Suprapubic skin (tissue), 4 donors: ENCODE measurements around the gene SH3BP5. TPM values are rescaled to one million over a fixed set of nuclear protein-coding genes. Genes with fewer than 3 reads are reported as not detected.

ENCODE experiments used
- DNase-seq, 2 donors: peaks; one replicate each; pipeline ENCODE4 v3.0.0-alpha.2; 2019; ENCODE audit warnings: low spot score in 2 of 2
- H3K27ac ChIP-seq: fragments of 200-600 bp; sonication (generic); one replicate; pipeline ENCODE4 v1.5.1; 2019
- H3K27me3 ChIP-seq: fragments of 200-600 bp; sonication (generic); one replicate; pipeline ENCODE4 v1.5.1; 2019
- H3K36me3 ChIP-seq: fragments of 200-600 bp; sonication (generic); one replicate; pipeline ENCODE4 v1.5.1; 2019
- H3K4me1 ChIP-seq: fragments of 200-600 bp; sonication (generic); one replicate; pipeline ENCODE4 v1.5.1; 2019
- H3K4me3 ChIP-seq: fragments of 200-600 bp; sonication (generic); one replicate; pipeline ENCODE4 v1.5.1; 2019; ENCODE audit warnings: mild to moderate bottlenecking
- H3K9me3 ChIP-seq: fragments of 200-600 bp; sonication (generic); one replicate; pipeline ENCODE4 v1.5.1; 2019
- CTCF ChIP-seq, 2 donors: fragments of 200-600 bp in 1 of 2; fragments of 450-650 bp in 1 of 2; sonication (generic) in 1 of 2; IDR thresholded peaks; one replicate each; pipeline ENCODE4 v1.5.1; 2016 to 2019; ENCODE audit warnings: antibody characterized with exemption in 2 of 2, mild to moderate bottlenecking in 1 of 2, moderate library complexity in 1 of 2
- EP300 ChIP-seq: sonication (generic); formaldehyde crosslinking; IDR thresholded peaks from one replicate; pipeline ENCODE4 v1.6.1; 2017; ENCODE audit warnings: antibody characterized with exemption
- POLR2A ChIP-seq, 2 donors: fragments of 450-650 bp; IDR thresholded peaks; one replicate each; pipeline ENCODE4 v1.6.1; 2017; ENCODE audit warnings: antibody characterized with exemption in 2 of 2, mild to moderate bottlenecking in 2 of 2, moderate library complexity in 2 of 2
- POLR2AphosphoS5 ChIP-seq, 3 donors: sonication (generic); formaldehyde crosslinking; IDR thresholded peaks; one replicate each; pipeline ENCODE4 v1.6.1; 2017; ENCODE audit warnings: antibody characterized with exemption in 3 of 3
- WGBS: methylation state at CpG from one replicate; pipeline ENCODE4 v1.1.5; 2018; 5-methylcytosine and 5-hydroxymethylcytosine counted together
- total RNA-seq, 4 donors: library from RNA; depleted of rRNA; stranded (reverse); fragments of >200 nt; gene quantifications; one replicate each; pipeline ENCODE4 v1.1.0, GENCODE V29; 2016

The SH3BP5 gene
- total RNA-seq, 4 donors from 2014 or later, result 11.2 to 27.0 (median 17.8) TPM

GRCh38 chr3:15205934-15206661 is 126.3 kb downstream of the SH3BP5 start, which contains the start of gene CAPN7:
Gene CAPN7, plus strand, starts transcription at chr3:15206246. Its CDS starts 250 bp downstream, at chr3:15206496.
- peaks cover 22% of the 10 kb centered on the region for H3K4me1 ChIP-seq
- H3K9me3 ChIP-seq, result no peaks in the 10 kb centered on the region
- peak within 1 kb of the TSS; percentile 98 for H3K27ac ChIP-seq
- peak within 1 kb of the TSS; percentile 84 for H3K4me3 ChIP-seq
- H3K27me3 ChIP-seq, result no peaks in the 10 kb centered on the region
- 0% methylated on average over 25 of the region's 92 CpGs for WGBS
- TF ChIP-seq CTCF (IDR thresholded peaks at IDR 0.05) (peak; percentile 29 to 41), POLR2AphosphoS5 (IDR thresholded peaks at IDR 0.05) (peak in 2 of 3 donors; percentile 57 to 70), POLR2A (IDR thresholded peaks at IDR 0.05) (peak; percentile 50 to 92), EP300 (no peak)
- DNase-seq, result peak; percentile 95 to 96
- peaks cover 7% of the 10 kb centered on the region for H3K36me3 ChIP-seq

DNA sequence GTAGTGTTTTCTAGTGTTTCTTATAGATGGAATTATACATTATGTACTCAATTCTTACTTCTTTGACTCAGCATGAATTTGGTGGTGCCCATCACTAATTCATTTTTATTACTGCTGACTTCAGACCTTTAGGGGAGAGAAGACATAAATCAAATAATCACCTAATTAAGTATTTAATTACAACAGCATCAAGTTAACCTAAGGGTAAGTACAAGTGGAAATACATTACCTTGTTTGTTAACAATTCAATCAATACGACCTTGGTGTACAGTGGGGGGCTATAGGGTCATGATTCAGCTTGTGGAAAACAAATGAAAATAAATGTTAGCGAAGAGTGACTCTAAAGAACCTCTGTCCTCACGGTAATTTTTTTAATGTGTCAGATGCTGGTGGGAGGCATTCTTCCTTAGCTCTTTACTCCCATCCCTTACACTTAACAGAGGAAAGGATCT is 126.9 kb downstream of the SH3BP5 start:
- H3K9me3 ChIP-seq, result no peaks in the 10 kb centered on the region
- no peak for DNase-seq
- H3K4me1 ChIP-seq, result peaks cover 22% of the 10 kb centered on the region
- no peaks in the 10 kb centered on the region for H3K27me3 ChIP-seq
- 2% methylated on average over 3 of the region's 3 CpGs for WGBS
- H3K27ac ChIP-seq, result peak overlapping the region; percentile 98
- H3K36me3 ChIP-seq, result peaks cover 4% of the 10 kb centered on the region
- no peak for TF ChIP-seq CTCF (IDR thresholded peaks at IDR 0.05)
- no peak for TF ChIP-seq EP300
- no peak for TF ChIP-seq POLR2AphosphoS5 (IDR thresholded peaks at IDR 0.05)
- no peak for TF ChIP-seq POLR2A (IDR thresholded peaks at IDR 0.05)
- H3K4me3 ChIP-seq, result peak overlapping the region; percentile 84

Other genes starting within 250 kb of the SH3BP5 start
- gene RBSN, start 233.4 kb downstream of the SH3BP5 start, total RNA-seq, result 10 to 100 TPM; 25.8 to 48.4 (median 30.8) TPM
- gene CAPN7, start 126.3 kb downstream of the SH3BP5 start, total RNA-seq, result 100 to 1,000 TPM in 1 of 4 donors, 10 to 100 TPM in 3; 32.0 to 112 (median 38.2) TPM
- 10 to 100 TPM in 3 of 4 donors, 1 to 10 TPM in 1; 6.8 to 16.3 (median 12.0) TPM for gene METTL6, start 95.0 kb upstream of the SH3BP5 start, total RNA-seq
- 10 to 100 TPM; 33.4 to 52.3 (median 42.7) TPM for gene EAF1, start 95.0 kb upstream of the SH3BP5 start, total RNA-seq
- 1 to 10 TPM in 2 of 4 donors, under 1 TPM in 2; 0.23 to 3.8 (median 1.1) TPM for gene COLQ, start 189.1 kb upstream of the SH3BP5 start, total RNA-seq